Choroid plexus epithelial cell (primary cell): Measurements from ENCODE around the gene UNC119.
"Not testable (repeated sequence)": the region's sequence is repeated elsewhere in the genome, so short reads cannot be mapped to it uniquely, and the experiment has no call there.

Experiments used
- DNase-seq: peaks from one replicate; pipeline ENCODE4 v3.0.0-alpha.2; 2010; ENCODE audit warnings: low read depth
- H3K4me3 ChIP-seq: 2 replicates; pipeline ENCODE4 v1.5.1; 2011; ENCODE audit warnings: low read depth, mild to moderate bottlenecking, control low read depth, low read length, moderate library complexity
- TF ChIP-seq, protein P1 (sequence below): conservative IDR thresholded peaks from 2 replicates; pipeline ENCODE4 v1.5.1; 2011; ENCODE audit warnings: low read depth, mild to moderate bottlenecking, control low read depth, inconsistent platforms, low read length, moderate library complexity

UNC119 gene

DNA sequence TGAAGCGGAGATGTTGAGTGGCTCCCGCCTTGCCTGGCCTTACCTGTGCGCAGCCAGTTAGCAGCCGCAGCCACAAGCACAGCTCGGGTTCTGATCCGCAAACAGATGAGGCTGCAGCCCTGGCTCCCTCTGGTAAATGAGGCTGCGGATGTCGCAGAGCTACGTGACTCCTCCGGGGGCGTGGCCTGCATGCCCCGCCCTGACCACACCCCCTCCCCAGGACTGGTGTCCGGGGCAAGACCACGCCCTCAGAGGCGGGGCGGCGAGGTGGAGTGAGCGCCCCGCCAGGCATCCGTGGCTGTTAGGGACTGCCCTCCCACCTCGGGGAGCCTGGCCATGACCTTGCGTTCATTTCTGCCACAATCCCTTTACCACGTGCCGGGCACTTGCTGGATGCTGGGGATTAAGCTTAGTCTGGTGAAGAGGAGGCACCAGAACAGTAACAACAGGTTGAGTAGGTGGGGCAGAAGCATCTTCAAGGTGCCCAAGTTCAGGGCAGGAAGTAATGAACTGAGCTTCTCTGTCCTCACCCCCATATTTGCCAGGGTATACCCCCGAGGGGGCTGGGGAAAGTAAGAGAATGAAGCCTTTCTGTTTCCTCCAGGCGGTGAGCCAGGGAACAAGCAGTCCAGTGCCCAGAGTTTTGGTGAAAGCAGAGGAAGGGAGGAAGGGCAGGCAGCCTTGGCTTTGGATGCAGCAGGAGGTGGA is 24.5 kb upstream of the UNC119 start, which contains the start of gene ALDOC:
ALDOC (minus strand) TSS at position 138 of the 708 bp plus-strand sequence. CDS start 1,363 bp downstream, outside the sequence.
- peak within 1 kb of the TSS; percentile 48 for H3K4me3 ChIP-seq
- TF ChIP-seq, protein P1, sequence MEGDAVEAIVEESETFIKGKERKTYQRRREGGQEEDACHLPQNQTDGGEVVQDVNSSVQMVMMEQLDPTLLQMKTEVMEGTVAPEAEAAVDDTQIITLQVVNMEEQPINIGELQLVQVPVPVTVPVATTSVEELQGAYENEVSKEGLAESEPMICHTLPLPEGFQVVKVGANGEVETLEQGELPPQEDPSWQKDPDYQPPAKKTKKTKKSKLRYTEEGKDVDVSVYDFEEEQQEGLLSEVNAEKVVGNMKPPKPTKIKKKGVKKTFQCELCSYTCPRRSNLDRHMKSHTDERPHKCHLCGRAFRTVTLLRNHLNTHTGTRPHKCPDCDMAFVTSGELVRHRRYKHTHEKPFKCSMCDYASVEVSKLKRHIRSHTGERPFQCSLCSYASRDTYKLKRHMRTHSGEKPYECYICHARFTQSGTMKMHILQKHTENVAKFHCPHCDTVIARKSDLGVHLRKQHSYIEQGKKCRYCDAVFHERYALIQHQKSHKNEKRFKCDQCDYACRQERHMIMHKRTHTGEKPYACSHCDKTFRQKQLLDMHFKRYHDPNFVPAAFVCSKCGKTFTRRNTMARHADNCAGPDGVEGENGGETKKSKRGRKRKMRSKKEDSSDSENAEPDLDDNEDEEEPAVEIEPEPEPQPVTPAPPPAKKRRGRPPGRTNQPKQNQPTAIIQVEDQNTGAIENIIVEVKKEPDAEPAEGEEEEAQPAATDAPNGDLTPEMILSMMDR = no peak
- DNase-seq = peak; percentile 94

DNA sequence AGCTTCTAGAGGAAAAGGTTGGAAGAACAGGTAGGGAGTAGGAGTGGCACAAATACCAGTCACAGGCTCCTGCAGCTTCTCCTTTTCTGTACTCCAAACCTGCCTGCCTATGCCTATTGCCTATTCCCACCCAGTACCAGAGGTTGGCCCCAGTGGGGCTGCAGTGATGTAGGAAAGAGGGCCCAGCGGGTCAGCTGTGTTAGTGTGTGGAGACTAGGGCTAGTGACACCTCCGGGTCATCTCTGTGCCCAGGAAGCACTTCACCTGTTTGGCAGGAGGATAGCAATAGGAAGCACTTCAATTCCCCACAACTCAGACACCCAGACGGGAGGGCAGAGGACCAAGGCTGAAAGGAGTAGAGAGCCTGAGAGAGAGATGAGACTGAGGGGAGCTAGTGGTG is 23.6 kb upstream of the UNC119 start:
- H3K4me3 ChIP-seq, DNase-seq: not testable (repeated sequence)

DNA sequence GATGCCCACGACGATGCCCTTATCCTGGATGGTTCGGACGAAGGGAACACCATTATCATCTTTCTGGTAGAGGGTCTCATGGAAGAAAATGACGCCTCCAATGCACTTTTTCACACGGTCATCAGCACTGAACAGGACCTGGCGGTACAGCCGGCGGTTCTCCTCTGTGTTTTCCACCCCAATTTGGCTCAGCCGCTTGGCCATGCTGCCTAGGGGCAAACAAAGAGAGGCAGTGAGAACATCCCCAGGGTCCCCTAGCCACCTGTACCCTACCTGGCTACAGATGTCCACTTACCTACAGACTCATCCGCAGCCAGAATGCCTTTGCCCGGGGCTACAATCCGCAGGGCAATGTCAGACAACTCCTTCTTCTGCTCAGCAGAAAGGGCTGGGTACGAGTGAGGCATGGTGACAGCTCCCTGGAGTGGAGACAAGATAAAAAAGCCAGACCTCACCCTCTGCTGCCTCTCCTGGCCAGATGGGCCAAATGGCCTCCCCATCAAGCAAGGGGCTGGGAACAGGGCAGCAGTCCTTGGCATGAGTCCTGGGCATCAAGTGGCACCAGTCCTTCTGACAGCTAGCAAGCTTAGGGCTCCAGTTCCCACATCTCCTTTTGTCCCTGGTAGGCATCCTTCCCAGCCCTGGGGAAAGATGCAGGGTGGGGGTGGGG is 22.8 kb upstream of the UNC119 start:
- no peak for DNase-seq
- H3K4me3 ChIP-seq = no peak overlapping the region
- TF ChIP-seq, protein P1 = peak; percentile 15

DNA sequence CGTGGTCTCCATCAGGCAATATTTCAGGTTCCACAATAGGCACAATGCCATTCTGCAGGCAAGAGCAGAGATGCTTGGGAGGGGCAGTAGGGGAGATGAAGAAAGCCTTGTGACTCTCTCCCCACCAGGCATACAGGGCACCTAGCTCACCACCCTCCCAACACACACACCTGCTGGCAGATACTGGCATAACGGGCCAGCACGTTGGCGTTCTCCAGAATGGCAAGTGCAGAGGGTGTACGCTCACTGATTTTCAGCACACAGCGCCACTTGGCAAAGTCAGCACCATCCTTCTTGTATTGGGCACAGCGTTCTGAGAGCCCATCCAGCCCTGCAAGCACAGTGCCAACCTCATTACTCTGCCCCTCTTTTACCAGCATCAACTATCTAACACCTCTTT is 22.1 kb upstream of the UNC119 start:
- no peak for DNase-seq
- H3K4me3 ChIP-seq = no peak overlapping the region
- TF ChIP-seq, protein P1 = peak; percentile 19

DNA sequence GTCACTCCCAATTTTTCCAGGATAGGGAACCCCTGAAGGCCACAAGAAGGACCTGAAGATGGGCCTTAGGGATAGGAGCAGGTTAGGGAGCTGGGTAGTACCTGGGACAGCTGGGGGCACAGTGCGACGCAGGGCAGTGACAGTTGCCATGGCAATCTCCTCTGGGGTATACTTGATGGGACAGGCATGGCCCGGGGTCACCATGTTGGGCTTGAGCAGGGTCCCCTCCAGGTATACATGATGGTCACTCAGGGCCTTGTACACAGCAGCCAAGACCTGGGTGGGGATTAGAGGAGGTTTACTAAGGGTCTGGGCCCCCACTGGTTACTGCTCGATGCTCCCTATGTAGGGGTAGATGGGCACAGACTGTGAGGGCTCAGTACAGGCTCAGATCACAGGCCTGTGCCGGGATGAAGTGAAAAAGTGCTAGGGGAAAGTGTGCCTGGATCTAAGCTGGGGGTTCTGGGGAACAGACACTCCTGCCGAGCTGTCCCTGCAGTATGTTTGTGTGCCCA is 21.6 kb upstream of the UNC119 start:
- TF ChIP-seq, protein P1 = no peak
- H3K4me3 ChIP-seq = no peak overlapping the region
- DNase-seq = no peak

DNA sequence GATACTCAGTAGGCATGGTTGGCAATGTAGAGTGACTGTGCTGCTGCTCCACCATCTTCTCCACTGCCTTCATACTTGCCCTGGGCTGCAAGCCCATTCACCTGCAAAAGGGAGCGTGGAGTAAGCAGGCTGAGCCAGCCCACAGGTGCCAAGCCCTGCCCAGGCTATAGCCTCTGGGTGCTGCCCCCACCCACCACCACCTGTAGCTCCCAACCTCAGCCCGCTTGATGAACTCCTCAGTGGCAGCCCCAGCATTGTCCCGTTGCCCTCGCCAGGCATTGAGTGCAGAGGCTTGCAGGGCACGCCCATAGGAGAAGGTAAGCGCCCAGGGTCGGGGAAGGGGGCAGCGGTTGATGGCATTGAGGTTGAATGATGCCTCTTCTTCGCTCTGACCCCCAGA is 21.1 kb upstream of the UNC119 start:
- no peak overlapping the region for H3K4me3 ChIP-seq
- DNase-seq = no peak
- TF ChIP-seq, protein P1 = no peak

DNA sequence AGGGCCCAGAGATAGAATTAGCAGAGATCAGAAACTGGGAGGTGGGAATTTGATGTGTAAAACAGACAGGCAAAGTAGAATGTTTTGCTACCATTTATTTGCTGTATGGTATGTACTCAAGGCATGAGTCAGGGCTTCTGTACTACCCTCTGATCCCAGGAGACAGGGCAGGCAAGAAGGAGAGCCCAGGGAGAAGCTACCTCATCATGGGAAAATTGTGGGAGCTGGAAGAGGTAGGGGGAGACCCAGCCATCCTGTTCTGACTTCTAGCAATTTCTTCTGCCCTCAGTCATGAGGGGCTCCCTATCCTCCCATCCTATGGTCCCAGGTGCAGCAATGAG is 20.6 kb upstream of the UNC119 start:
- DNase-seq = no peak
- no peak overlapping the region for H3K4me3 ChIP-seq
- TF ChIP-seq, protein P1 = no peak
